ENCODE data around the gene STARD13.

The STARD13 gene

DNA sequence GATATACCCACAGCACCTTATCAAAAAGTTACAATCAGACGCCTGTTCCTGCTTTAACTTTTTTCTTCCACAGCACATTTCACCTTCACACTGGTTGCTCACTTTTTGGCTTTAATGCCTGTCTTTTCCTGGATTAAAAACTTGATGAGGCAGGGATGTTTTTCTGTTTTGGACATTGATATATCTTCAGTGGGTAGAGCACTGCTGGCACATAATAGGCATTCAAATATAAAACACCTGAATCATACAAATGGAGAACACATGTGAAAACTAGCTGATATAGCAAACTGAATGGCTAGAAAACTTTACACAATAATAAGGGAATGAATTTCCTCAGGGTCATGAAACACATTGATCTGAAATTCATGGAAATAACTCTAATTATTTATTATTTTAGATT lies 65.6 kb downstream of the STARD13 start:
- no peak for DNase-seq

DNA sequence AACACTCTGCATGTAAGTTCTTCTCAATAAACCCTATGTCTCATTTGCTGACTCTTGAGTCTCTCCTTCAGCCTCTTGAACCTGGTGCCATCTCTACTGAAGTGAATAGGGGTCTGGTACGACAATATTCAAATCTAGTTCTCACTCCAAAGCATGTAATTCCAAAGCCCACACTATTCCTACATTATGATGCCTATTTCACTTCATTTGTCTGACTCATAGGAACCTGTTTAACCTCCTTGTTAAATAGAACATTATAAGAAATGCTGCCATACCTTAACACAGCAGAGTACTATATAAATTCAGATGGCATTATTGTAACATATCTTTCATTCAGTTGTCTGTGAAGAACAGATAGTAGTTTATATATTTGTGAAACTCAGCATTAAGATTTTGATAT lies 67.1 kb downstream of the STARD13 start:
- DNase-seq, result no peak

DNA sequence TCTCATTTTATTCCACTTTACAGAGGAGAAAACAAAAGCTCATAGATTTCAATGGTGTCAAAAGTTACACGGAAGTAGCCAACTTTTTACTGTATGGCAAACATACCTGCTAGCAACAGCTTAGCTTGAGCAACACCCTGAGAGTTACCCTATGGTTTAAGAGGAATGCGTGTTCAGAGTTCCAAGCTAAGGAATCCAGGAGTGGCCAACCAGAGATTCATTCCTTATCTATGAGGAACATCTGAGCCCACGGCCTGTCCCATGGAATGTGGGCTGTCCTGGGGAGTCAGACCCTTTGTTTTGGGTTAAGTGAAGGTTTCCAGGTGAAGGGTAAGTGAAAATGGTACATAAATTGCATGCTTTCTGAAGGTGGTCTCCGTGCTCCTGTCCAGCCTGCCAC lies 67.5 kb downstream of the STARD13 start:
- DNase-seq, result peak; percentile 84

DNA sequence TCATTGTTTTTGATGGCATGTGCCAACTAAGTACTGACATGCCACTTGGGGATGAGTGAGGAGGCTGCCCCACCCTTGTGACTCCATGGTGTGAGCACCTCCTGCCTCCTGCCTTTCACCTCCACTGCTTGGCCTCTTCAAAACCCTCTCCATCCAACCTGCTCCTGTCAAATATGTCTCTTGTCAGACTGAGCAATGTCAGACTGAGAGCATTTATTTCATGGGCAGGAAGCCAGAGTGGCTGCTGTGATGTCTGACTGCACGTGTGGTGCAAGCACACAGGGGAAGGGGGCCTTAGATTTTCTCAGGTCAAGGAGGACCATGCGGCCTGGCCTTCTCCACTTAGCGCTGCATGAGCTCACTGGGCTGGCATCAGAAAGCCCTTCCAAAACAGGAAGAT lies 68.3 kb downstream of the STARD13 start:
- no peak for DNase-seq

DNA sequence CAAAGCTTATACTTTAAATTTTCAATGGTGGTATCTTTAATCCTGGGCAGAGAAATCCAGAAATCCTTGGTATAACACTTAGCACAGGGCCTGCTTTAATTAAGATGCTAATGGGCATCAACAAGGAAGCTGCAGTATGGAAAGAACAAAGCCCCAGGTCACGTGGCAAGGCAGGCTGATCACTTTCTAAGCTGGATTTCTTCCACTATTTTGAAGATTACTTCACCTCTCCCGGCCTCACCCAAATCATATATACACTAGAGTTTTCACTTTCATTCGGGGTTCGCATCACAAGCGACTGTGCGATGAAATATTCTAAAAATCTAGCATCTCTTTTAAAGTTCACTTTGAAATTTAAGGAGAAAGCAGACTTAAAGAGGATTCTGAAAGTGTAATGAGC lies 71.8 kb downstream of the STARD13 start:
- DNase-seq, result no peak

DNA sequence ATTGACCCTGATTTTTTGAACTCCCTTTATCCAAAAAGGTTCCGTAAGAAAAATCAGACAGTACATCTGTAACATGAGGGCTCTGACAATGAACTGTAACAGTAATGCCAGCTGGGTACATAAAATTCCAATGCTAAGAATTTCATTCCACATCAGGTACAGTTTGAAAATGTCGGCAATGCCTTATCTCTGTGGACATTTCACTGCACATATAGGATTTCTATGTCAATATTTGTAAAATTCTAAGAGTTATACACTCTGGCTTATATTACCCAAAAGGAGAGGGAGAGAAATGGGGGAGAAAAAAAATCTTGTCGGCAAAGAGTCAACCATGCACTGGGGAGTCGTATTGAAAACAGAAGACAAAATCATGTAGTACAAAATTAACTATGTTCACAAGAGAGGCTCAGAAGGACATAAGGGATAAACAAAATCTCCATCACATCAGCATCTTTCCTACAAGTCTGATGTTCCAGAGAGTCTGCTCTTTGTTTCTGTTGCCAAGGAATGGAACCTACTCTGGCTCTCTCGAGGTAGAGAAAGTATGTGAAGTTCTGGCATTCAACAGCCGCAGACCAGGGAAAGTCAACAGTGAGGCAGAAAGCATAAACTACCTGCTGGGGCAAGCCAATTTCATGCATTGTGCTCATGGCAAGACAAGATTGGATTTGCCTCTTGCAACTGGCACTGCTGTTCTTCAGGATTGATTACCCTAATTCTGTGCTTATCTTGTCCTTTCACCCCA lies 72.4 kb downstream of the STARD13 start:
- no peak for DNase-seq

DNA sequence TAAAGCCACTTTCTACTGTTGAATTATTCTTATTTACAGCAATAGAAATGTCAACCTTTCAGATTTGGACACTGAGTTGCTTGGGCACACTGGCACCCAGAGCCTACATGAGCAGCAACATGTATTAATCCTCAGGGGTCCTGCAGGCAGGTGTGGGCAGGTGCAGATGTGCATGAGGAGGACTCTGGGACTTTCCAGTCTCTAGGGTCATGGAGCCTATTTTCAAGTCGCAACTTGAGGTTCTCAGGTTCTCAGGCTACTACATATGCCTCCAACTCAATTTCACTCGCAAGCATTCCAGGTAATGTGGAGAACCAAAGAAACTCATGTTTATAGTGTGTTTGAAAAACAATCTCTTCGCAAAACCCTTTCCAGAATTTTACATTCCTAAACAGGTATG lies 73.2 kb downstream of the STARD13 start:
- DNase-seq, result no peak

DNA sequence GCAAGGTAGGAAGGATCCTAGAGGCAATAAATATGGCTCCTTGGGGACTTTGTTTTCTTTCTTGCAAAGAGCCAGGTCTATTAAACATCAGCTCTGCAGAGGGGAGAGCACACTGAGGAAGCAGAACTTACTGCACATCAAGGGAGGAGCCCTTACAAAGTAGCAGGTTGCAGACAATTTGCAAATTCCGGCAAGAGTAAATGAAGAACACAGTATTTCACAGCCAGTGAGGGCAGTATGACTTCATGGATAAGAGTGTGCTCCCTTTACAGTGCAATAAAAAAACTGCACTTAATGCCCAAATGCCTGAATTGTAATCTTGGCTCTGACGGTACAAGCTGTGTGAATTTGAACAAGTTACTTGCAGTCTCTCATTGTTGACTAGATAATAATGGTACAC lies 75.5 kb downstream of the STARD13 start:
- DNase-seq, result no peak

DNA sequence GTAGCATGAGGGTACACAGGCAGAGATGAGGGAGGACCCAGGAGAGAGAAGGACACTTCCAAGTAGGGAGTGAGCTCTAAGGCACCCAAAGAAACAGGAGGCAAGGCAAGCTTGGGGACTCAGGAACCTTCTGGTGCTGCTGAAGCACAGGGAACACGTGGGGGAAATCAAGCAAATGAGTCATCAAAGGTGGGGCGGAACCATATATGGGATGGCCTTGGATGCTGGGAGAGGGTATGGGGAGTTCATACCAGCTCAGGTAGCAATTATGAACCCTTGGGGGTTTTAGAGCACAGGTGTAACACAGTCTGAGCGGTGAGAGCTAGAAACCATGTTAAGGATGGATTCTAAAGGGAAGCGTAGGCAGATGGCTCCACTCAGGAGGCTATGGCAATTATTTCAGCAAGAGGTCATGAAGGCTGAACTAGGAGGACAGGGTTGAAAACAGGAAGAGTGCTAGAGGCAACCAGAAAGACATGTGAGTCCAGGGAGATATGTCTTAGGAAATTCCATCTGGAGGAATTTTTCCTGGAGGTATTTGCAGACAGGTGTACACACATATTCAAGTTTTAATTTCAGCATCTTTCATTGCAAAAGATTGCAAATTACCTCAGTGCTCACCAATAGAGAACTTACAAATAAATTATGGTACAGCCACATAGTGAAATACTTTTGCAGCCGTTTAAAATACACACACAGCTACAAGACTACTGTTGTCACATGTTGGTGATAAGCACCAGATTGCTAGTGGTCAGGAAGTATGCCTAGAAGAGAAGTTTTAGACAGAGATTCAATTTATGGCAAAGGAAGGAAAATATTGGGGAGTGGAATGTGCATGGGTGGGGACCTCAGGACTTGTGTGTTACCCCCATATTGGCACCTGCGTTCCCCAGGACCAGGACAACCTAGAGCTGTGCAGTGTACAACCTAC lies 77.0 kb downstream of the STARD13 start:
- no peak for DNase-seq

DNA sequence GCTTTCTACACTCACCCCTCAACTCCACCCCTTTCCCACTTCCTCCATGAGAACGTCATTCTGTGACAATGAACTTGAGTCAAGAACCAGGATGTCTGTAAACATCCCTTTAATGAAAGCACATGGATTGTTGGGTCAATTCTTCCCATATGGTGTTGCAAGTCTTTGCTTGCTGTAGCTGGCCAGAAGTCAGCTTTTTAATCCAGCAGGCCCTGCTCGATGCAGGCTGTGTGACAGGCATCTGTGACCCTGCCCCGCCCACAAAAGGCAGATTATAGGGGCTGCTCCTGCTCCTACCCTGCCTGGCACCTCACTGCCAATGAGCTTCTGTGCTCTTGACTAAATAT lies 78.0 kb downstream of the STARD13 start:
- DNase-seq, result peak; percentile 71

DNA sequence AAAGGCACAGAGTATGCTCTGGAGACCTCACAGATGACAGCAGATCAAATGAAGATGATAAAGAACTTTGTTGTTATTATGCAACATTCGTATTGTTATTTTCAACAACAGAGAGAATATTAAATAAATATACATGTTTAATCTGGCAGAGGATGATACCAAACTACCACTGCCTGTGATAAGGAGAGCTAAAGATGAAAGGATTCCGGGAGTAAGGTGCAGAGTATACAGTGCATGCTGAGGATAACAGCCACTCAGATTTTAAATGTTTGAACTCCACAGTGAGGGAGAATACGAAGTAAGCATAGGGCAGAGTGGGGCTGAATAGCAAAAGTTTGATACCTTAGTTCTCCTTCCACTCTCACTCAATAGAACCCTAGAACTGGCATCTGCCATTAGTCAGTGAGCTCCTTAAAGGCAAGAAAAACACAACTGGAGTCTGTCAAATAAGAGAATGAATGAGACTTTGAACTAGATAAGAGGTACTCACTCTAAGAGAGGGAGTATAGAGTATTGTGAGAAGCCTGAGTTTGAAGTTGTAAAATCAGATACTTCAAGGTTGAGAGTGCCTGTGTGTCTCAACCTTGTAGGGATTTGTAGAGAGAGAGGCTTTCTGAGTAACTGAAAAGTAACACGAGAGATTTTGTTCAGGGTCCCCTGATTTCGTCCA lies 78.5 kb downstream of the STARD13 start:
- no peak for DNase-seq

DNA sequence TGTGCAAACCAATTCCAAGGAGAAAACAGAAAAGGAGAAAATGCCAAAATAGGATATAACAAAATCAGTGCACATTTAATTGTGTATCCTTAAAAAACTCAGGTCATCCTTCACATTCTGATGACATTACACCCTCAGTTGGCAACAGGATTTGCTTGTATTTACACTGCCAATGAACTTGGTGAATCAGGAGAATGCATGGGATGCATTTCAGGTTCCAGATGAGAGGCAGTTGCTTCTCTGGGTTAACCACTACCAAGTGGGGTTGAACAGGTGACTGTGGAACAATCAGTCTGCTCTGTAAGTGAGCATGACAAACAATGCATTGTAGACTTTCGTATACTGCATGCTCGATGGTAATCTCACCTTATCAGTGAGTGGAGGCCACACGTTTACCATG lies 79.1 kb downstream of the STARD13 start:
- DNase-seq, result no peak

DNA sequence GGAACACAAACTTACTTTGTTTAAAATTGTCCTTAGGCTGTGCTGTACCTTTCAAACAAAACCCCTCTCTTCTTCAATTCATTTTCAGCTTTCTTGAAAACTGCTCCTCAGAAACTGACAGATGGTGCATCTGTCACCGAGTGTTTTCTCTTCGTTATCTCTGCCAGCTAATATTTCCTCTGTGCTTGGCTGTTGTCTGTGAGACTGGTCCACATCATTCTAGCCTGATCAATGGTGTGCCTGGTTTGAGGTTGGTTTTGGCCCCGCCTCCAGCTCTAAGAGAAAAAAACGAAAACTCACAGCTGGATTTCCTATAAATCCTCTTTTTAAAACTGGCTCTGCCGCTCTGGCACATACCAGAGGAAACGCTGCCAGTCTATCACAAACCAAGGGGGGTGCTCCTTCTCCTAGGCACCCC lies 79.7 kb downstream of the STARD13 start:
- DNase-seq, result peak; percentile 56

DNA sequence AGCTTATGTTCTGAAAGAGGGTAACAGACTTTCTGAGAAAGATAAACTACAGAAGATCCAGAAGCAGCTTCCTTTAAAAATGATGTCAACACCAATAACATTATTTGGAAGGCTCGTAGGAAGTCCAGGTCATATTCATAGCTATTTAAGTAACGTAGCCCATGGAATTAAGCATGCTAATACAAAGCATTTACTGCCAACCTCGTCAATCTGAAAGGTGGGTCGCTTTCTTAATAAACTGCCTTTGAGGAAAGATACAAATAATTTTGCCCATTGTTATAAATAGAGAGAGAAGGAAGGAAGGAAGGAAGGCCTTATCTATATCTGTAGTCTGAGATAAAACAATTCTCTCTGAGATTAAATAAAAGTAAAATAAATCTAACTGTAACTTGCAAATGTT lies 80.3 kb downstream of the STARD13 start:
- no peak for DNase-seq

DNA sequence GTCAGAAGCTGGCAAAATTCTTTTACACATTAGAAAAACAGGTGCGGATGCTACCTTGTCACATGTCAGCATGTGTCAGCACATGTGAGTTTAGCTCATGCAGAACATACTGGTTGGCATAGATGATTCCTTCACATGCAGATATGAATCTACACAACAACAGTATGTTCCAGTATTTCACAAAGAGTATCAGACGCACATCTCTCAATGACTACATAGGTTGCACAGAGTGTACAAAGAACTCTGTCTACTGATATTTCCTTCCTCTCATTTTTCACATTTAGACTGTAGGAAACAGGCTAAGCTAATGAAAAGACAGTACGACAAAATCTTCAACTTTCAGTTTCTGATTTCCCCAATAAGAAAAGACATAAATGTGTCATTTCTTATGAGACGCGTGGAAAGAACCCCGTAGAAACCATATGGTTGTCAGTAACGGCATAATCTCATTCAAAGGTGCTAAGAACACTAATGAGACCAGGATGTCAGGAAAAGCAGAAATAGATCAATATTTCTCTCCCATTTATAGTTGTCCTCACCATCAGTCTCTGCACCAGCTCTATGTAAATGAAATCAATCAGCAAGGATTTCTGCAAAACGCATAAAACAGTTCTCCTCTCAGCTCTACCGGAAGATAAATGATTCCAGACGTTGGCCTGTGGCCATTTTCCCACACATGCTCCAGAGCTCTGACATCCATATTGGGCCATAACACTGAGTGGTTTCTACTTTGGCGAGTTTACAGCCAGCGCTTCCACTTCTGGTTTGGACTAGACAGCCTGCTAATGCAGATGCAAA lies 81.2 kb downstream of the STARD13 start:
- peak; percentile 94 for DNase-seq

DNA sequence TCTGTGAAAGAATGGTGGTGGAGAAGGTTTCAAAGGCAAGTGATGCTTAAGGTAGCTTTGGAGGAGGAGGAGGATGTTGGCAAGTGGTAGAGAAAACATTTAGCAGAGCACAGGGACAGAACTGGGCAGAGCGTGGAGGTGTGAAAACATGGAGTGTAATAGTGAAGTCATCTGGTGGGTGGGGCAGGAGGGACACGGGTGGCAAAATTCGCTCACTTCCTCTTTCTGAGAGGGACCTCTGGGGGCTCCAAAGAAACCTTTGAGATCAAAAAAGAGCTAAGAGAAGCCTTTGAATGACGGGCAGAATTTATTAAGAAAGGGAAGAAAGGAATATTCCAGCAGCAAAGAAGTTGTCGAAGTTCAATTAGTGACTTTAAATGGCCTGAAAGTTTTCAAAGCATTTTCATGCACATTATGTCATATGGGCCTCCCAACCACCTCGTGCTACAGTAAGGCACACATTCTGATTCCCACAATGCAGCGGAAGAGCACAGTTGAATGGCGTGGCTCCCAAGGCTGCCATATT lies 82.8 kb downstream of the STARD13 start:
- DNase-seq, result no peak

DNA sequence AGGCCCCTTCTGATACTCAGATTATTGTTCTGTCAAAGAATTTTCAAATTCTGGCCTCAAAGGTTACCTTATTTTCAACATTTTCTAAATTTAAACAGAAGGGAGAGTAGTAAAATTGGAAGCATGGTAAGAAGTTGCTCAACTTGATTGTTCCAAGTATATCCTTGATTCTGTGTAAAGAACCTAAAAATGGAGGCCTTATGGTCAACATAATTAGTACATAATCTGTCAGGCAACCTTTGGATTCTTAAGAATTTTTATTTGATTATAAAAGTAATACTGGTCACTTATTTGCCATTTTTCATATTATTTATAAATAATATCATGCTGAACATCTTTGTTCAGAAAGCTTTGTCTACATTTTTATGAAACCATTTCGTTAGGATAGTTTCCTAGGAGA lies 83.9 kb downstream of the STARD13 start:
- no peak for DNase-seq

DNA sequence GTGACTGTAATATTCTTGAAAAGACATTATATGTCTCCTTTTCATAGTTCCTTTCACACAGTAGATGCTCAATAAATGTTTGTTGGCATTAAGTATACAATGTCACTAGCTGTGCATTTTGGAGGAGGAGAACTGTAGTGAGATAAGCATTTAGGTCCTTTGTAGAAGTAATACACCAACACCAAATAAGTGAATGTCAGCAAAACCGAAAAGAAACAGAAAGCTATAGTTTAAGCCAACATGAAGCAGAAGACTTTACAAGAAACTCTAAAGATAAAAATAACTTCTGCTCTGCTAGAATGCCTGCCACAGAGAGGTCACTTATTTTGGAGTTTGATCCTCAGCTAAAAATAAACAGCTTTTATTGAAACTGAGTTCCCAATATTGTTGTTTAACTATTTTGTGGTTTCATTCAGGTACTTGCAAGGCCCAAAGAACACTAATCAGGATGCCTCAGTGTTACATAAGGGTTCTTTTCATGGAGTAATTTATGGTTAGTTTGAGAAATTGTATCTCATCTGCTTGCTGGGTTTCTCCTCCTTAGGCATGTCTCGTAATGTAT lies 86.2 kb downstream of the STARD13 start:
- no peak for DNase-seq

DNA sequence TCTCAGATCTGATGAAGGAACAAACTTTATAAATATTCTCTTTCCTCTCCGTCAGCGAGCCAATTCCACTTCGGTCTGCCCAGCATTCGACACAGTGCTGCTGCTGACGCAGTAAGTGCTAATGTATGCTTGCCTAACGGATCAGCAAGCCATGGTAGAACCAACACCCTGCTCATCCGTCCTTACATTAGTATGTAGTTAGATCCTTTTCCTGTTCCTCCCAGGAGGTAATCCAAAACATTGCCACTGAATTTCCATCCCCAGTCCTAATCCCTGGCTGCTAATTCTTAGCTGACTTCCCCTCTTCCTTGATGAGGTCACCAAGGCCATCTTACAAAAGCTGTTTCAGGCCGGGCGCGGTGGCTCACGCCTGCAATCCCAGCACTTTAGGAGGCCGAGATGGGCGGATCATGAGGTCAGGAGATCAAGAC lies 88.0 kb downstream of the STARD13 start:
- DNase-seq, result no peak

DNA sequence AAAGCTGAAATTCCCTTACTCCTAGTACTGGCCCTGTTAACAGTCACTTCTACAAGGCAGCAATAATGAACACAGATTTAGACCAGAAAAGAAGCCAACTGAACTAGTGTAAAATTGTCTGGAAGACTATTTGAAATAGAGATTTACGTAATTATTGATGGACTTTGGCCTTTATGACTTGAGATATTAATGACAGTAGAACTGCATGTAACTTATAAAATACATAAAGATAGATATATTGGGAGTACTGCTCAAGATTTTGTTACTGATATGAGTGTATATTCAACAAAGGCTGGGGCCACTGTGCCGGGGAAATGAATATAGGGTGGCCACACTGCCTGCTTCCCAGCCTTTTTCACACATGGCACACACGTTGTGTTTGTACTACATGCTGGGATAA lies 88.8 kb downstream of the STARD13 start:
- DNase-seq, result no peak

DNA sequence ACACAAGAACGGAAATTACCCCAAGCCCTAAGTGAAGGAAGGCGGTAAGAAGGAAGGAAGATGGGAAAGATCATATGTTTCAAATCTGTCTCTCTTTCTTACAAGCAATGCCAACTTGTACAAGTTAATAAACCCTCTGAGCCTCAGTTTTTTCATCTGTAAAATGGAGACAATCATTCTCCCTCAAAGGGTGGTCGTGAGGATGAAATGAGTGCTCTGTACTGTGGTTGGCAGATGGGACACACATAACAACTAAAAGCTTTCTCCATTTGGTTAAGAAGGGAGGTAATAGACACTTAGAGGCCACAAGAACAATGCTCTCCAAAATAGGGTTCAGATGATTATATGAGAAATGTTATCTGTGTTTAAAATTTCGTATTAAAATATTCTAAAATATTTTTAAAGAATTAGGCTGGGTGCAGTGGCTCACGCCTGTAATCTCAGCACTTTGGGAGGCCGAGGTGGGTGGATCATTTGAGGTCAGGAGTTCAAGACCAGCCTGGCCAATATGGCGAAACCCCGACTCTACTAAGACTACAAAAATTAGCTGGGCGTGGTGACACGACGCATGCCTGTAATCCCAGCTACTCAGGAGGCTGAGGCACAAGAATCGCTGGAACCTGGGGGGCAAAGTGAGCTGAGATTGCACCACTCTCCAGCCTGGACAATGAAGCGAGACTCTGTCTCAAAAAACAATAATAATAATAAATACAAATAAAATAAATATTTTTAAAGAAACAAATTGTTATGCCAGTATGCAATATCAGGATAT lies 89.7 kb downstream of the STARD13 start:
- no peak for DNase-seq

All from fibroblast of skin of scalp (primary cell).